GM18520 (cell line): ENCODE results near the gene SLC25A33.

Source experiments
- ATAC-seq: cut with Tn5 transposase; IDR thresholded peaks from one replicate; pipeline ENCODE4 v1.9.1; 2021; ENCODE audit not compliant: unreplicated experiment

The SLC25A33 gene

DNA sequence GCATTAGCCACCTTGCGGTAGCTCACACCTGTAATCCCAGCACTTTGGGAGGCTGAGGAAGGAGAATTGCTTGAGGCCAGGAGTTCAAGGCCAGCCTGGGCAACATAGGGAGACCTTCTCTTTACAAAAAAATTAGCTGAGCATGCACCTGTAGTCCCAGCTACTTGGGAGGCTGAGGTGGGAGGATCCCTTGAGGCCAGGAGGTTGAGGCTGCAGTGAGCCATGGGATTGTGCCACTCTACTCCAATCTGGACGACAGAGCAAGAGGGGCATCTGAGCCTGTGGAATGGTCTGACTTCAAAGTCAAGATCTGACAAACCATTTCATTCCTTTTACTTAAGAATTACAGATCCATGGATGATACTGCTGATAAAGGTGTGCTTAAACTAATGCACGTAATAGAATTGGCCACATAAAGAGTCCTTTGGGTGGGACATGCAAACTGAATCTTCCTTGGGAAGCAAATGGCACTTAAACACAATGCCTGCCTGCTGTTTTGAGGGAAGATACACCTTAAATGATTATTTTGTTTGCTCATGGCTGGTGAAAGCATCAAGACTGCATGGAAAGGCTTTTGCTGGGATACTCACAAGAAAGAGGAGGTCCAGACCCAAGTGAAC is 47.0 kb downstream of the SLC25A33 start:
- ATAC-seq = no peak

DNA sequence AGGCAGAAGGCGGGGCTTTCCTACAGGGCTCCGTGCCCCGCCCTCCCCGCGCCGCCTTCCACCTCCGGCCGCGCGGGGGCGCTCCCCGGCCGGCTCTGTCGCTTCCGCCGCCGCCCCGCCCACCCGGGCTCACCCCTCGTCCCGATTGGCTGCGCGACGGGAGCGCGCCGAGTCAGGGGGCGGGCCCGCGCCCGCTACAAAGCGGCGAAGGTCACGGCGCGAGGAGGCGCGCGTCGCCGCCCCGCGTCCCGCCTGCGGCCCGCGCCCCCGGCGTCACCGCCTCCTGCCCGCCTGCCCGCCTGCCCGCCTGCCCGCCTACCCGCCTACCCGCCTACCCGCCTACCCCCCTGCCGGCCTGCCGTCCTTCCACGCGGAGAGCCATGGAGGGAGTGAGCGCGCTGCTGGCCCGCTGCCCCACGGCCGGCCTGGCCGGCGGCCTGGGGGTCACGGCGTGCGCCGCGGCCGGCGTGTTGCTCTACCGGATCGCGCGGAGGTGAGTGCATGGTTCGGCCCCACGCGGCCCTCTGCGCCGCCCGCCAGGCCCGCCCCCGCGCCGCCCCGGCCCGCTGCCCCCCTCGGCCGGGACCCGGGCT is 49.4 kb downstream of the SLC25A33 start, which contains the start of gene TMEM201:
TMEM201 (plus strand) TSS at position 361 of the 593 bp plus-strand sequence; CDS start at position 381, 20 bp downstream.
- ATAC-seq = peak; percentile 75

DNA sequence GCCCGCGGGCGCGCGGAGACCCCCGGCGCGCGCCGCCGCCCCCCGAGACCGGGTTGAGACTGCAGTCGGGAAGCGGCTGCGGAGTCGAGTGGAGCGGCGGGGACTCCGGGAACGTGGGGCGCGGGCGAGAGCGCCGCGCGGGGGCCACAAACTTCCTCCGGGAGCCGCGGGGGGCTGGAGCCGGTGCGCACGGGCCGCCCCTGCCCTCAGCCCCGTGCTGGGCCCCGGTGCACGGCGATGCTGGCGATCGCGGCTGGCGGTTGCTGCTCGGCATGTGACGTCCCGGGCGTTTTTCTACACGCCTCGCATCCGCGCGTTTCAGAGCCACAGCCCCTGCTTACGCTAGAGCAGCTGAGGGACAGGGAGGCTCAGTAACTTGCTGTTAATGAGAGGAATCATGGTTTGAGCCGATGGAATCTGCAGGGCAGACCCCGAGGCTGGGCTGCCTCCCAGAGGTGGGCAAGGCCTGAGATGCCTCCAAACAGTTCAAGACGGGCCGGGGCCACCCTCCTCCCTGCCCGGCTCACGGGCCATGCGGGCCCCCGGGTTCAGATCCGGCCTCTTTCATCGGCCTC is 50.0 kb downstream of the SLC25A33 start:
- no peak for ATAC-seq

DNA sequence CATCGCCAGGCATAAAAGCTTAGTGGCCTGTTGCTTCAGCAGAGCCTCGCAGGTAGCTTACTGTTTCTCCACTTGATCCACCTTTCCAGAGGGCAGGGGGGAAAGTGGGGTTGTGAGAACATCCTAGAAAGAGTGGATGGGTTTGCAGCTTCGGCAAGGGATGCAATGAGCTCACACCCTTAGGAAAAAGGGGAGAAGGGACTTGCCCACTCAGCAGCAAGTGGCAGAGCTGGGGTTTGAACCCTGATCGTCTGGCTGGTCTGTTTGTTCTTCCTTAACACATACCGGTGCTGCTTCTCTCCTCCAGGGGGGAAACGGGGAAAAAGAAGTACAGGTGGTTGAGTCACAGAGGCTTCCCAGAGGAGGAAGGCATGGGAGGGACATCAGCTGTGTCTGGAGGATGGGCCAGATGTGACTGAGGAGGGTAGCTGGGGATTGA is 50.5 kb downstream of the SLC25A33 start:
- ATAC-seq = no peak

DNA sequence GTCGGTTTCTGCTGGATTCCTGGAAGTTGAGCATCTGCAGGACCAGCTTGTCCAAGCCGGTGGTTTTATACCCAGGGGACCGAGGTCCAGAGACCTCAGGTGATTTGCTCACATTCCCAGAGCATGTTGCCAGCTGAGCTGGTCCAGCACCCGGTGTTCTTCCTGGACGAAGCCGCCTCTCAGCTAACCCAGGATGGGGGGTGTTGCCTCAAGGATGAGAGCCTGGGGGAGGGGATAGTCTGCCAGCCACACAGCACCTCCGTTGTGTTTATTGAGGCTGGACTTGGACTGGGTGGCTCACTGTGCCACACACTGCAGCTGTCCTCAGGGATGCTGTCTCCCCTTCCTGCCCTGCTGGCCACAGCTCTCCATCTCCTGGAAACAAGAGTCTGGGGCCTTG is 50.9 kb downstream of the SLC25A33 start:
- ATAC-seq = no peak

DNA sequence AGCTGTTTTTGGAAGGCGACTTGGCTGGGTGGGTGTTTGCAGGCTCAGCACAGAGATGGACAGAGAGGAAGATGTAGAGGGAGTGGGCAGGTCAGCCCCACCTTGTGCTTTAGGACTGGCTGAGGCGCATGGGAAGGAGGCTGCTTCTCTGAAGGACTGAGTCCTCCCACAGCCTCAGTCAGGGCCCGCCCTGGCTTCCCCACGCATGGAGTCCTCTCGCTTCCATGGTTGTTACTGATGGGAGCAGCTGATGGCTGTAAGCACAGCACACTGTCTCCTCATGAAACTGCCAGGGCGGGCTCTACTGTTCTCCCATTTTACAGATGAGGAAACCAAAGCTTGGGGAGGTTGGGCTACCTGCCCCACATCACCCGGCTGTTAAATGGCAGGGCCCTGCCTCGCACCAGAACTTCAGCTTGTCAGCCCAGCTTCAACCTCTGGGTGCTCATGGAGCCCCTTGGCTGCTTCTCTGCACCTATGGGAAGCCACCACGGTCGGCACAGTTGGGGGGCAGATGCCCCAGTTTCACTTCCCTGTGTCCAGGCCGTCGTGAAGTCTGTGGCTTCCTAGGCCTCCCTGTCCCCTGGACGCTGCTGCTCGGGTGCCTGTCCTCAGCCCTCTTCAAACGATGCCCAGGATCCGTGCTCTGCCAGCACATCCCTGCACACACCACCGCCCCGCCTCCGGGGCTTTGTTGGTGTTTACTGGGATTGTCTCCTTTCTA is 51.8 kb downstream of the SLC25A33 start:
- no peak for ATAC-seq

DNA sequence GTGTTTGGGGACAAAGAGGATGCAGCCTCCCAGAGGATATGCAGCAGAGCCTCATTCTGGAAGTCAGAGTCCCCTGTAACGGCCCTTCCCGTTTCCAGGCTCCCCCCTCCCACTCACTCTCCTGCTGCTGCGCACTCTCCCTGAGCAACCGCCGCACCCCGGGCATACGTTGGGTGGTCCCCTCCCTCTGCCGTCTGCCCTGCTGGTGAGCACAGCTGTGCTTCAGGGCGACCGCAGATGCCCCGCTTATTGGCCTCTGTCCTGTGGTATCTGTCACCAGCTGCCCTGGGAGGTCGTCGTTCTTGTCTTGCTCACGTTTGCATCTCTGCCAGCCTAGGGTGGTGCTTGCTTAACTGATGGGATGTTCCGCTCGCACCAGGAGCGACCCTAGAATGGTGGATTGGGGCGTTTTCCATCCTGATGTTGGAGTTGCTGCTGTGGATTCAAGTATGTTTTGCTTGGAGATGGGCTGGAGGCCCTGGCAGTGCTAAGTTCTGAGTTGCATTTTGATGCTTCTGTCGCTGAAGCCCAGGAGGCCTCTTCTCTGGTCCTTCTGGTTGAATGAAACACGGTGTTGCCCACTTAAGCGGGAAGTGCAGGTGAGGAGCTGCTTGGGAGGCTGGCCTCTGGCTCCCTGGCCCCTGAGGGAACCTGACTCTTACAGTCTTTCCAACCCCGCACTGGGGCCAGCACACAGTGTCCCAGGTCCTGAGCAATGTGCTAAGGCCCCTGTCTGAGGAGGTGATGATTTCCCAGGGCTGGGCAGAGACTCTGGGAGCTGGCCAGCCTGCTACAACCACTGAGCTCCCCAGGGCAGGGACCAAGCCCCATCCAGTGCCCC is 52.6 kb downstream of the SLC25A33 start:
- ATAC-seq = no peak

DNA sequence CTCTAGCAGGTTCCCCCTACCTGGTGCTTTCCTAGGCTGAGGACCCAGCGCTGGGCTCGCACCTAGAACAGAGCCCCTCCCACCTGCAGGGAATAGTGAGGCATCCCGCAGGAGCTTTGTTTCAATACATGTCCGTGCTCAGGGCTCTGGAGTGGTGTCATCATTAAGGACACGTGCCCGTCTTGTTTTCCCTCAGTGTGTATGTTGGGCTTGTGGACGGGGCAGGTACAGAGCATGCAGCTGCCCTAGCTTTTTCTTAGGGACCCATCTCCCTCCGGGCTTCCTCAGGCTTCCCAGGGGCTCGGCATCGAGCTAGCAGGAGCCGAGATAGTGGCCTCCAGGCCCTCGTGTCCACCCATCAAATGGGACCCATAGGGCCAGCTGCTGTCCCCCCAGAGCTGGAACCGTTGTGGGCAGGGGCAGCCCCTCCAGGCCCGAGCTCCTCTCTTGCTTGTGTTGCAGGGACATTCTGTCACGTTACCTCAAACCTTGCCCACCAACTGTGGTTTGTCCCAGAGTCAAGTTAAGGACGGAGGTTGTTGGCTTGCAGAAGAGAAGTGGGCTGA is 53.3 kb downstream of the SLC25A33 start:
- ATAC-seq = no peak

DNA sequence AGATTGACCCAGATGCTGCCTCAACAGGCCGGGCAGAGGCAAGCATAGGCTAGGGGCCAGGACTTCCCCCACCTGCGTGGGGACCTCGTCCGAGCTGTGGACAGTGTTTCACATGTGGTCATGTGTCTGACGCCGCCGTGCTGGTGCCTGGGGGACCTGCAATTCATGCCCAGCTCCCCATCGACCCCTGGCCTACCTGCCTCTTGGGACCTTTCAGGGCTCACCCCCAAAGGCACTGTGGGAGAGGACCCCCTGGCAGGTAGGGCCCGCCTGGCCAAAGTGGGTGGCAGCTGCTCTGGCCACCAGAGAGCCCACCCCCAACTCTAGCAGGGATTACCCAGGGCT is 53.9 kb downstream of the SLC25A33 start:
- ATAC-seq = no peak

DNA sequence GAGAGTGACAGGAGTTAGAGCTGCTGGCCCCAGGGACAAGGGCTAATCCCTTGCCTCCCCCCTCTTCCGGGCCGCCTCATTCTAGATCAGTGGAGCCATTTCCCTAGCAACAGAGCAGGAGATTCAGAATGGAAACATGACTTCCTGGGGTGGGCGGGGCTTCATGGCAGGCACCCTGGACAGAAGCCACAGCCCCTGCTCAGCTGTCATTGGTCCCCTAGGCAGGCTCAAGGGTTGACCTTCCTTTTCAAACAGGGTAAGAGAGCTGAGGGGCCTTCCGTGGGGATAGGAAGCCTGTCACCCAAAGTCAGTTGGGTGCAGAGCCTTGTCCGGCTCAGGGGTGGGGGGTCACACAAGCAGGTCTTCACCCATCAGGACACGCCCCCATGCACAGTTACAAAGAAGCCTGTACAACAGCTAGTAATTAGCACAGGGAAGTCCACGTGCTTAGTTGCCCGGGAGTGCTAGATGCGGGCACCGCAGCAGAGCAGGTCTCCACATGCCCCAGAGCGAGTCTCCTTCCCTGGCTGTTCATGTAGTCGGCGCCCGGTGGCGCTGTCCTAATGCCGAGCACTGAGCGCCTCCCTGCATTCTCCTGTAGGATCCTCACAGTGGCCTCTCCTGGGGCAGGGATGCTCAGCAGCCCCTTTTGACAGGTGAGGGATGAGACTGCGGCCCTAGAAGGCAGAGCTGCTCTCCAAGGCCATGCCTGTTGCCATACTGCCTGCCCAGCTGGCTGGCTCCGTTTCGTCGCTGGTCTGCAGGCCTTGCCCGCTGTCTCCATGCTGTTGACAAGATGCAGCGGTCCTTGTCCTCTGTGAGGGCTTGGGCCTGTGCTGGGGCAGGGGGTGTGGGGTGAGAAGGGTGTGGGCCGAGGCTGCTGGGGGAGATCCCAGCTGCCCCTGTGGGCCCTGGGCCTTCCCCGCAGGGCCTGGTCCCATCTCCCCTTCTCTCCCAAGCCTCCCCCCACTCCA is 54.5 kb downstream of the SLC25A33 start:
- ATAC-seq = no peak

DNA sequence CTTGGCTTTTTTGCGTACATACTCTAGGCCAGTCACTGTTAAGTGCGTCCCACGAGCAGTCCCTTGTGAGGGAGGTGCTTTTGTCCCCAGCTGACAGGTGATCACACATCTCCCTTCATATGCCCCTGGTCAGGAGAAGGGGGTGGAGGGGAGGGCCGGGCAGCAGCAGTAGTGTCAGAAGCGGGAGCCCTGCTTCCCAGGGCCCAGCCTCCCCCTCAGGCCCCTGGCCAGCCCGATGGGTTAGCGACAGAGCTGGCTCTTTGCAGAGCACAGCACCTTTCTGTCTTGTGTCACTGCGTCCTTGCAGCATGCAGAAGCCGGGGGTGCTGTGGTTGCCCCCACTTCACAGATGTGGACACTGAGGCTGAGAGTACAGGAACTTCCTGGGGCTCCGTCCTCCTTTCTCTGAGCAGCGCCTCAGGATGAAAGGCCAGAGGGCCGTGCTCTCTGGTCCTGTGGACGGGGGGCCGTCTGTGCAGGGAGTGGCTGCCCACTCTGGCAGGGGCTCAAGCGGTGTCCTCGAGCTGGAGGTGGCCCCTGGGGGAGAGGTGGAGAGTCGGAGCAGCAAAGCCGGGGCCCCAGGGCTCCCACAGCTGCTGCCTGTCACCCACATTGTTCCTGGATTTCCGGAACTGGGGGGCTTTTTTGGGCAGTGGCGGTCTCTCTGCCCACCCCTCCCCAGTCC is 55.3 kb downstream of the SLC25A33 start:
- ATAC-seq = no peak

DNA sequence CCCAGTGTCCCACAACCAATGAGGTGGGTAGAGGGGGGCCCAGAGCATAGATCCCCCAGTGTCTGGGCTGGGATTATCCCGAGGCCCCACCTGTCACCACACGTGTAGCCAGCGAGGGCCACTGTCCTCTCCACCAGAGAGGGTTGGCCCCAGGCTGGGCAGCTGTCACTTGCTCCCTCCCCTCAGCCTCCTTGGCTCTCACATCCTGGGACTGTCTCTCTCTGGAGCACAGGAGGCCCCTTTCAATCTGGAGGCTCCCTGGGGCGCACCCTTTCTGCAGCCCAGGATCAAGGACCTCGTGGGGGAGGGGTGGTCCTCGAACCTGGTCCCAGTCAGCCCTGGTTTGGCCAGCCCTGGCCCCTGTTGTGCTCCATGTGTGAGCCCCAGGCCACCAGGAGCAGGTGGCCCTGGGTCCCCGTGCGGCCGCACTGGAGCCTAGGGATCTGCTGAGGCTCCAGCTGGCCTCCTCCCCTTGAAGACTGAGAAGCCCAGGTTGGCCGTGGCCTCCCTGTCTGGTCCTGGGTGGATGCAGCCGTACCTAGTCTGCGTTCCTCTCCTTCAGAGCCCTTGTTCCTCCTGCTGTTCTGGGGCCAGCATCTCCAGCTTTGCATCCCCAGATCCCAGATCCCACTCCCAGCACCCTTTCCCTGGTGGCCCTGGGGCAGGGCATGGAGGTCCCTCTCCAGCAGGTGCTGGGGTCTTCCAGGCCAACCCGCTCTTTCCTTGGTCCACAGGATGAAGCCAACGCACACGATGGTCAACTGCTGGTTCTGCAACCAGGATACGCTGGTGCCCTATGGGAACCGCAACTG is 56.1 kb downstream of the SLC25A33 start:
- ATAC-seq = no peak

DNA sequence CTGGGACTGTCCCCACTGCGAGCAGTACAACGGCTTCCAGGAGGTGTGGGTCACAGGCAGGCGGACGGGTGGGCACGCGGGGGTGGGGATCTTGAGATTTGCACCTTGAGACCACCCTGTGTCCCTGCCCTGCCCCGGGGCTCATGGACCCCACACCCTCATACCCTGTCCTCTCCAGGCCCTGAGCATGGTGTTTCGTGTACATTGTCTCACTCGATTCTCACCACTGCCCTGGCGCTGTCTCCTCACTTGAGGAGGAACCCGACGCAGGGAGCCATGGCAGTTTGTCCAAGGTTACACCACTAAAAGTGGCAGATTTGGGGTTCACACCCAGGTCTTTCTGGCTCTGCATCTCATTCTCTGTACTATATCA is 56.7 kb downstream of the SLC25A33 start:
- ATAC-seq = no peak

DNA sequence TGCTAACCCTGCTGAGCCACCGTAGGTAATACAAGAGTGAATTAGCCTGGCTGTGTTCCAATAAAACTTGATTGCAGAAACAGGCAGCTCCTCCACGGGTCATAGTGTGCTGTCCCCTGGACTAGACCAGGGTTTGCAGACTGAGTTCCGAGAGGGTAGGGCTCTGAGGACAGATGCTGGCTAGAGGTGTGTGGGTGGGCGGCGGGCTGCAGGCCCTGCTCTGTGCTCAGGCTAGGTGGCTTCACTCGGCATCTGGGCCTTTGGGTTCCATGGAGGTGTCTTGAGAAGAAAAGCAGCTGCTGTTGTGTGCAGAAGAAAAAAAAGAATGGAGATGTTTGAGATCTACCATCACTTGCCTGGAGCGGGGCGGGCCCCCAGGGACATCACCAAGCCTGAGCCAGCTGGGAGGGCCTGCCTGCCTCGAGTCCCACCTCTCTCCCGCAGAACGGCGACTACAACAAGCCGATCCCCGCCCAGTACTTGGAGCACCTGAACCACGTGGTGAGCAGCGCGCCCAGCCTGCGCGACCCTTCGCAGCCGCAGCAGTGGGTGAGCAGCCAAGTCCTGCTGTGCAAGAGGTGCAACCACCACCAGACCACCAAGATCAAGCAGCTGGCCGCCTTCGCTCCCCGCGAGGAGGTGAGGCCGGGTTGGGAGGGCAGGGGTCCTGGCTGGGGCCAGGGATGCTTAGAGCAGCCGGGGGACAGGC is 57.3 kb downstream of the SLC25A33 start:
- no peak for ATAC-seq

DNA sequence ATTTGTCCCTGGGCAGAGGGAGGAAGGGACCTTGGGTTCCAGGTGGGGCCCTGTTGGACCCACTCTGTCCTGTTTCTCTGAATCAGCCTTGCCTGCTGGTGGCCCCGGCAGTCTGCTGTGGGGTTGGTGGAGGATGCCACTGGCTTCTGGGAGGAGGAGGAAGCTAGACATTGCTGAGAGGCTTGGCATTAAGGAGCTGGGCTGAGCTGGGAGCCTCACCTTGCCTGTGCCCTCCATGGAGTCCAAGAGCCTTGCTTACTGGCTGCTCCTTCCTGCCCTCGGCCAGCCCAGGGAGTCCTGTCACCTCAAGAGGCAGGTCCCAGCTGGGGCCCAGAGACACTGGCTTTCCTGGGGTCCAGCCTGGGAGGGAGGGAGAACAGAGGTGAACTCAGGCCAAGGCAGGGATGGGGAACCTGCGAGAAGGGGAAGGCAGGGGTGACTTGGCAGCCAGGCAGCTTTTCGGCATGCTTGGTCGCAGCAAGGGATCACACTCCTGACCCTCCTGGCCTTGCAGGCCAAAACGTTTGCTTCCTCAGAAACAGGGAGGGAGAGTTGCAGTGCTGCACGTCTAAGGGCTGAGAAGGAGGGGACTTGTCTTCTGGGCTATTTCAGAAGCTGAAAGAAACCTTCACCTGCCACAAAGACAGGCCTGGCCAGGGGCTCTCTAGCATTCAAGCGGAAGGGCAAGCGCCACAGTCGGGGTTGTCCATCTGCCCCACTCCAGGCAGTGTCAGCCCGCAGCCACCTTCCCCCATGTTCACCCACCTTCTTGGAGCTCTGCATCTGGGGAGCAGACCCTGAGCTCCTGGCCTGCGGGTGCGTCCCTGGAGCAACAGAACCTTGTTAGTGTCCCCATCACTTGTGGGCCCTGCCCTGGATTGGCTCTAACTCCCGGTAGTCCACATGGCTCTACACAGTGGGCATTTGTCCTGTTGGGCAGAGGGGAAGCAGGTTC is 58.4 kb downstream of the SLC25A33 start:
- ATAC-seq = no peak

DNA sequence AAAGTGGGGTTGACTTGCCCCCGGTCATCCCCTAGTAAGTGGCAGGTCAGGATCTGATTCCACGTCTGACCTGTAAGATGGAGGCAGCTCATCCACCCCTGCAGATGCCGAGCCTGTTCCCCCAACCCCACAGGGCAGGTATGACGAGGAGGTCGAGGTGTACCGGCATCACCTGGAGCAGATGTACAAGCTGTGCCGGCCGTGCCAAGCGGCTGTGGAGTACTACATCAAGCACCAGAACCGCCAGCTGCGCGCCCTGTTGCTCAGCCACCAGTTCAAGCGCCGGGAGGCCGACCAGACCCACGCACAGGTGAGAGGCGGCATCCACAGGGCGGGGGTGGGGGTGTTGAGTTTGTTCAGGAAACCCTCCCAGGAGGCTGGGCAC is 59.0 kb downstream of the SLC25A33 start:
- no peak for ATAC-seq

DNA sequence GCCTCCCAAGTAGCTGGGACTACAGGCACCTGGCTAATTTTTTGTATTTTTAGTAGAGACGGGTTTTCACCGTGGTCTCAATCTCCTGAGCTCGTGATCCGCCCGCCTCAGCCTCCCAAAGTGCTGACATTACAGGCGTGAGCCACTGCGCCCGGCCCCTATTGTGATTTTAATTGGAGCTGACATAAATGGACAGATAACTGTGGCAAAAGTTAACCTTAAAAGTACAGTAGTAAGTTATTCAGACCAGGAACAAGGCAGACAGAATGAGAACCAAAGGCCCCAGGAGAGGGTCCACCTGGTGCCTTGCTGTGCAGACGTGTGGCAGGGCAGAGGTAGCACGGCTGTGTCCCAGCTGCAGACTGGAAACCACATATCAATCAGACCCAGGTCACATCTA is 60.5 kb downstream of the SLC25A33 start:
- no peak for ATAC-seq
